ENCODE results near the gene ITPKC. TPM values are rescaled to one million over a fixed set of nuclear protein-coding genes. Genes with fewer than 3 reads are reported as not detected.

The ITPKC gene
- polyA plus RNA-seq, 1 of the 3 experiments (the other 2 are of a cell fraction): 6.3 TPM

DNA sequence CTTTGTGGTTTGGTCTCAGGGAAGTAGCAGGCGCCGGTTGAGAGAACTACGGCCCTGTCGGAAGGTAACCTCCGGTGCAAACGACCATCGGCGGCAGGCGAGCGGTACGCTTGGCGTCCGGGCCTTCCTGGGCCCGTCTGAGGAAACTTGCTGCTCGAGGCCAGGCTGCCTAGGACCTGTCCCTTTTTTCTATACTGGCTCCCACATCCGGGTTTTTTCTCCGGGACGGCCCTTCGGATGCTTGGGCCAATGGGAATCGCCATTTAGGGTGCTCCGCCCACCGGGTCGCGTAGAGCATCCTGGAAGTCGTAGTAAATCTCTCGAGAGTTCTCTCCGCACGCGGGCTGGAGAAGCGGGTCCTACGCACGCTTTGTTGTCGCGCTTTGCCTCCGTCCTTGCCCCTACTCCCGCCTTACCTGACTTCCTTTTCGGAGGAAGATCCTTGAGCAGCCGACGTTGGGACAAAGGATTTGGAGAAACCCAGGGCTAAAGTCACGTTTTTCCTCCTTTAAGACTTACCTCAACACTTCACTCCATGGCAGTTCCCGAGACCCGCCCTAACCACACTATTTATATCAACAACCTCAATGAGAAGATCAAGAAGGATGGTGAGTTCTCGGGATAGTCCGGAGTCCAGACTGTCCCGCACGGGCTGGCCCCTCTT is 34.1 kb downstream of the ITPKC start, which contains the start of gene SNRPA:
Gene SNRPA (plus strand): TSS at position 330 of the 664 bp plus-strand sequence. CDS start 206 bp downstream, at position 536.
- H3K79me2 ChIP-seq (ENCODE audit: insufficient read depth): peaks cover 64% of the 10 kb centered on the region
- H3K4me3 ChIP-seq (ENCODE audit: low read depth in 2 of 2, low read length in 1 of 2): peak within 1 kb of the TSS; percentile 74 to 75
- DNase-seq: peak; percentile 90
- peaks cover 14 to 25% of the 10 kb centered on the region in 2 experiments; a peak in 2 of 4 replicates for H3K4me1 ChIP-seq (ENCODE audit: control insufficient read depth in 1 of 2, insufficient read depth in 2 of 2, low read depth in 1 of 2, low read length in 1 of 2)
- CTCF ChIA-PET: interaction anchor here (1.1 to 3.0 kb wide), 2 partner anchors 55 to 88 kb away, joined by 6 to 18 read pairs; no protein-coding TSS in a partner anchor
- peaks cover 0 to 10% of the 10 kb centered on the region in 2 experiments for H3K36me3 ChIP-seq (replicated peaks in 1 of 2; ENCODE audit: control insufficient read depth in 1 of 2, insufficient read depth in 2 of 2, low read length in 1 of 2)
- POLR2A ChIA-PET: interaction anchor here (0.6 to 1.5 kb wide), 8 partner anchors 26 to 518 kb away, joined by 3 to 20 read pairs (median 6); partner anchors contain the start of genes COQ8B, EGLN2, ITPKC and RAB4B
- WGBS (ENCODE audit: low lambda C conversion rate): 2% methylated on average over 31 of the region's 46 CpGs
- H3K9me3 ChIP-seq: no peaks in the 10 kb centered on the region
- peak within 1 kb of the TSS; percentile 81 to 88 for H3K27ac ChIP-seq (ENCODE audit: low read depth in 2 of 2, low read length in 1 of 2)
- H4K20me1 ChIP-seq (ENCODE audit: insufficient read depth): peaks cover 21% of the 10 kb centered on the region
- H3F3A ChIP-seq (replicated peaks; ENCODE audit: insufficient read depth): no peaks in the 10 kb centered on the region
- H2AFZ ChIP-seq (ENCODE audit: low read depth): peak within 1 kb of the TSS; percentile 75; the same call in 1 of the 2 replicates
- no peaks in the 10 kb centered on the region for H3K9me2 ChIP-seq
- H3K27me3 ChIP-seq (ENCODE audit: insufficient read depth): no peaks in the 10 kb centered on the region
- H3K4me2 ChIP-seq: peak within 1 kb of the TSS; percentile 90
- H3K9ac ChIP-seq: peak within 1 kb of the TSS; percentile 88
- no peak for TF ChIP-seq FOXJ3 (CRISPR knock-in tag; IDR thresholded peaks at IDR 0.05)
- TF ChIP-seq SIN3A (IDR thresholded peaks at IDR 0.05; ENCODE audit: borderline replicate concordance, low read depth, low read length): no peak; the same call in 1 of the 2 replicates
- TF ChIP-seq FOSL2 (IDR thresholded peaks at IDR 0.05; ENCODE audit: borderline replicate concordance, low read depth): no peak
- no peak for TF ChIP-seq TCF12 (IDR thresholded peaks at IDR 0.05)
- no peak for TF ChIP-seq MEF2A (IDR thresholded peaks at IDR 0.05; ENCODE audit: borderline replicate concordance, low read depth)
- TF ChIP-seq, protein P1, sequence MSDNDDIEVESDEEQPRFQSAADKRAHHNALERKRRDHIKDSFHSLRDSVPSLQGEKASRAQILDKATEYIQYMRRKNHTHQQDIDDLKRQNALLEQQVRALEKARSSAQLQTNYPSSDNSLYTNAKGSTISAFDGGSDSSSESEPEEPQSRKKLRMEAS (IDR thresholded peaks at IDR 0.05; ENCODE audit: low read depth): peak; percentile 96
- TF ChIP-seq, protein P2, sequence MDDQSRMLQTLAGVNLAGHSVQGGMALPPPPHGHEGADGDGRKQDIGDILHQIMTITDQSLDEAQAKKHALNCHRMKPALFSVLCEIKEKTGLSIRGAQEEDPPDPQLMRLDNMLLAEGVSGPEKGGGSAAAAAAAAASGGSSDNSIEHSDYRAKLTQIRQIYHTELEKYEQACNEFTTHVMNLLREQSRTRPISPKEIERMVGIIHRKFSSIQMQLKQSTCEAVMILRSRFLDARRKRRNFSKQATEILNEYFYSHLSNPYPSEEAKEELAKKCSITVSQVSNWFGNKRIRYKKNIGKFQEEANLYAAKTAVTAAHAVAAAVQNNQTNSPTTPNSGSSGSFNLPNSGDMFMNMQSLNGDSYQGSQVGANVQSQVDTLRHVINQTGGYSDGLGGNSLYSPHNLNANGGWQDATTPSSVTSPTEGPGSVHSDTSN (IDR thresholded peaks at IDR 0.05): no peak
- TF ChIP-seq, protein P3, sequence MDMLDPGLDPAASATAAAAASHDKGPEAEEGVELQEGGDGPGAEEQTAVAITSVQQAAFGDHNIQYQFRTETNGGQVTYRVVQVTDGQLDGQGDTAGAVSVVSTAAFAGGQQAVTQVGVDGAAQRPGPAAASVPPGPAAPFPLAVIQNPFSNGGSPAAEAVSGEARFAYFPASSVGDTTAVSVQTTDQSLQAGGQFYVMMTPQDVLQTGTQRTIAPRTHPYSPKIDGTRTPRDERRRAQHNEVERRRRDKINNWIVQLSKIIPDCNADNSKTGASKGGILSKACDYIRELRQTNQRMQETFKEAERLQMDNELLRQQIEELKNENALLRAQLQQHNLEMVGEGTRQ (IDR thresholded peaks at IDR 0.05; ENCODE audit: borderline replicate concordance, low read depth, low read length): no peak
- TF ChIP-seq MXI1 (IDR thresholded peaks at IDR 0.05; ENCODE audit: low read depth, low read length): peak; percentile 96
- no peak for TF ChIP-seq RCOR1 (IDR thresholded peaks at IDR 0.05; ENCODE audit: low read length)
- TF ChIP-seq, protein P4, sequence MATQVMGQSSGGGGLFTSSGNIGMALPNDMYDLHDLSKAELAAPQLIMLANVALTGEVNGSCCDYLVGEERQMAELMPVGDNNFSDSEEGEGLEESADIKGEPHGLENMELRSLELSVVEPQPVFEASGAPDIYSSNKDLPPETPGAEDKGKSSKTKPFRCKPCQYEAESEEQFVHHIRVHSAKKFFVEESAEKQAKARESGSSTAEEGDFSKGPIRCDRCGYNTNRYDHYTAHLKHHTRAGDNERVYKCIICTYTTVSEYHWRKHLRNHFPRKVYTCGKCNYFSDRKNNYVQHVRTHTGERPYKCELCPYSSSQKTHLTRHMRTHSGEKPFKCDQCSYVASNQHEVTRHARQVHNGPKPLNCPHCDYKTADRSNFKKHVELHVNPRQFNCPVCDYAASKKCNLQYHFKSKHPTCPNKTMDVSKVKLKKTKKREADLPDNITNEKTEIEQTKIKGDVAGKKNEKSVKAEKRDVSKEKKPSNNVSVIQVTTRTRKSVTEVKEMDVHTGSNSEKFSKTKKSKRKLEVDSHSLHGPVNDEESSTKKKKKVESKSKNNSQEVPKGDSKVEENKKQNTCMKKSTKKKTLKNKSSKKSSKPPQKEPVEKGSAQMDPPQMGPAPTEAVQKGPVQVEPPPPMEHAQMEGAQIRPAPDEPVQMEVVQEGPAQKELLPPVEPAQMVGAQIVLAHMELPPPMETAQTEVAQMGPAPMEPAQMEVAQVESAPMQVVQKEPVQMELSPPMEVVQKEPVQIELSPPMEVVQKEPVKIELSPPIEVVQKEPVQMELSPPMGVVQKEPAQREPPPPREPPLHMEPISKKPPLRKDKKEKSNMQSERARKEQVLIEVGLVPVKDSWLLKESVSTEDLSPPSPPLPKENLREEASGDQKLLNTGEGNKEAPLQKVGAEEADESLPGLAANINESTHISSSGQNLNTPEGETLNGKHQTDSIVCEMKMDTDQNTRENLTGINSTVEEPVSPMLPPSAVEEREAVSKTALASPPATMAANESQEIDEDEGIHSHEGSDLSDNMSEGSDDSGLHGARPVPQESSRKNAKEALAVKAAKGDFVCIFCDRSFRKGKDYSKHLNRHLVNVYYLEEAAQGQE (IDR thresholded peaks at IDR 0.05; ENCODE audit: low read depth, low read length): no peak
- no peak for TF ChIP-seq EP300 (IDR thresholded peaks at IDR 0.05; ENCODE audit: borderline replicate concordance in 1 of 2, low read depth in 1 of 2, low read length in 1 of 2)
- no peak for TF ChIP-seq GABPA (IDR thresholded peaks at IDR 0.05; ENCODE audit: low read depth)
- TF ChIP-seq JUND (IDR thresholded peaks at IDR 0.05): no peak
- no peak for TF ChIP-seq FOXM1 (IDR thresholded peaks at IDR 0.05; ENCODE audit: low read depth)
- TF ChIP-seq GATA2 (CRISPR knock-in tag; IDR thresholded peaks at IDR 0.05): no peak
- TF ChIP-seq, protein P5, sequence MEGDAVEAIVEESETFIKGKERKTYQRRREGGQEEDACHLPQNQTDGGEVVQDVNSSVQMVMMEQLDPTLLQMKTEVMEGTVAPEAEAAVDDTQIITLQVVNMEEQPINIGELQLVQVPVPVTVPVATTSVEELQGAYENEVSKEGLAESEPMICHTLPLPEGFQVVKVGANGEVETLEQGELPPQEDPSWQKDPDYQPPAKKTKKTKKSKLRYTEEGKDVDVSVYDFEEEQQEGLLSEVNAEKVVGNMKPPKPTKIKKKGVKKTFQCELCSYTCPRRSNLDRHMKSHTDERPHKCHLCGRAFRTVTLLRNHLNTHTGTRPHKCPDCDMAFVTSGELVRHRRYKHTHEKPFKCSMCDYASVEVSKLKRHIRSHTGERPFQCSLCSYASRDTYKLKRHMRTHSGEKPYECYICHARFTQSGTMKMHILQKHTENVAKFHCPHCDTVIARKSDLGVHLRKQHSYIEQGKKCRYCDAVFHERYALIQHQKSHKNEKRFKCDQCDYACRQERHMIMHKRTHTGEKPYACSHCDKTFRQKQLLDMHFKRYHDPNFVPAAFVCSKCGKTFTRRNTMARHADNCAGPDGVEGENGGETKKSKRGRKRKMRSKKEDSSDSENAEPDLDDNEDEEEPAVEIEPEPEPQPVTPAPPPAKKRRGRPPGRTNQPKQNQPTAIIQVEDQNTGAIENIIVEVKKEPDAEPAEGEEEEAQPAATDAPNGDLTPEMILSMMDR (IDR thresholded peaks at IDR 0.05): no peak
- no peak for TF ChIP-seq RXRA (IDR thresholded peaks at IDR 0.05; ENCODE audit: borderline replicate concordance, low read depth)
- TF ChIP-seq ELF1 (IDR thresholded peaks at IDR 0.05): peak; percentile 84
- TF ChIP-seq POLR2AphosphoS5 (IDR thresholded peaks at IDR 0.05; ENCODE audit: low read depth, low read length): peak; percentile 85
- TF ChIP-seq NRF1 (IDR thresholded peaks at IDR 0.05; ENCODE audit: low read depth, low read length): 0 out of 2 replicates have a peak, but pooled peaks have one; percentile 5
- TF ChIP-seq, protein P6, sequence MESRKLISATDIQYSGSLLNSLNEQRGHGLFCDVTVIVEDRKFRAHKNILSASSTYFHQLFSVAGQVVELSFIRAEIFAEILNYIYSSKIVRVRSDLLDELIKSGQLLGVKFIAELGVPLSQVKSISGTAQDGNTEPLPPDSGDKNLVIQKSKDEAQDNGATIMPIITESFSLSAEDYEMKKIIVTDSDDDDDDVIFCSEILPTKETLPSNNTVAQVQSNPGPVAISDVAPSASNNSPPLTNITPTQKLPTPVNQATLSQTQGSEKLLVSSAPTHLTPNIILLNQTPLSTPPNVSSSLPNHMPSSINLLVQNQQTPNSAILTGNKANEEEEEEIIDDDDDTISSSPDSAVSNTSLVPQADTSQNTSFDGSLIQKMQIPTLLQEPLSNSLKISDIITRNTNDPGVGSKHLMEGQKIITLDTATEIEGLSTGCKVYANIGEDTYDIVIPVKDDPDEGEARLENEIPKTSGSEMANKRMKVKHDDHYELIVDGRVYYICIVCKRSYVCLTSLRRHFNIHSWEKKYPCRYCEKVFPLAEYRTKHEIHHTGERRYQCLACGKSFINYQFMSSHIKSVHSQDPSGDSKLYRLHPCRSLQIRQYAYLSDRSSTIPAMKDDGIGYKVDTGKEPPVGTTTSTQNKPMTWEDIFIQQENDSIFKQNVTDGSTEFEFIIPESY (IDR thresholded peaks at IDR 0.05; ENCODE audit: borderline replicate concordance, low read depth): peak; percentile 93
- no peak for TF ChIP-seq NFIC (IDR thresholded peaks at IDR 0.05; ENCODE audit: borderline replicate concordance)
- no peak for TF ChIP-seq SMC3 (IDR thresholded peaks at IDR 0.05; ENCODE audit: low read depth, low read length)

Measured in SK-N-SH (cell line).